NCI-H1092 (cell line): ENCODE results near the gene FBXO36.

Experiments
- DNase-seq: peaks from one replicate; lab custom pipeline; 2025; lab: John Stamatoyannopoulos, UW

The FBXO36 gene

DNA sequence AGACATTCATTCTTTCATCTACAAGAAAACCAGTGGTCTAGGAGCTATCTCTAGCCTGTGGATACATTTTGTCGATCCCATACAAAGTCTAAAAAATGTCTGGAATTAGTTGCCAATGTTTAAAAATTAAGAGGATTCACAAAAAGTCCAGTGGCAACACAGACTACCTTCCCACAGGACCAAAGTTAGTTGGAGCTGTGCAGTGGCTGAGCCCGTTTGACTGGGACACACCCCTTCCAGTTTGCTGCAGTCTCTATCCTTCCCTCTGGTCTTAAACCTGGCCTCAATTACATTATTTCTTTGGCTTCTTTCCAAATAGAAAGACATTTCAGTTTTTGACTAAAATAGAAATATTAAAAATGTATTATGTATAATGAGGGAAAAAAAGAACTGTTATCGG is 127.8 kb downstream of the FBXO36 start:
- DNase-seq = no peak

DNA sequence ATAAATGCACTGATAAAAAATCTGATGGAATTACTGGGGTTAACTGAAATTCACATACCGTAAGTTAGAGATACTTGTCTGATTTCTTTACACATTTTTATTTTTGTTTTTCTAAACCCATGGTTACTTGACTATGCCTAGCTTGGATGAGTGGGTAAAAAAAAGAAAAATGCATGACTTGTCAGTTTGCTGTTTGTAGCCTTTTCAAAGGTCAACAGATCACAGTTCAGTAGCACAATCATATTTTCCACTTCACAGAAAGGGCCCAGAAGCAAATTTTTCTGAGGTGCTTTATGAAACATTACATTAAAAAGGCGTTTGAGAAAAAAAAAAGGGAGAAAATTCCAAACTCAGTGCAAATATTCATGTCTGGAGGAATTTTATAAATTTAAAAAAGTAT is 130.0 kb downstream of the FBXO36 start:
- no peak for DNase-seq

DNA sequence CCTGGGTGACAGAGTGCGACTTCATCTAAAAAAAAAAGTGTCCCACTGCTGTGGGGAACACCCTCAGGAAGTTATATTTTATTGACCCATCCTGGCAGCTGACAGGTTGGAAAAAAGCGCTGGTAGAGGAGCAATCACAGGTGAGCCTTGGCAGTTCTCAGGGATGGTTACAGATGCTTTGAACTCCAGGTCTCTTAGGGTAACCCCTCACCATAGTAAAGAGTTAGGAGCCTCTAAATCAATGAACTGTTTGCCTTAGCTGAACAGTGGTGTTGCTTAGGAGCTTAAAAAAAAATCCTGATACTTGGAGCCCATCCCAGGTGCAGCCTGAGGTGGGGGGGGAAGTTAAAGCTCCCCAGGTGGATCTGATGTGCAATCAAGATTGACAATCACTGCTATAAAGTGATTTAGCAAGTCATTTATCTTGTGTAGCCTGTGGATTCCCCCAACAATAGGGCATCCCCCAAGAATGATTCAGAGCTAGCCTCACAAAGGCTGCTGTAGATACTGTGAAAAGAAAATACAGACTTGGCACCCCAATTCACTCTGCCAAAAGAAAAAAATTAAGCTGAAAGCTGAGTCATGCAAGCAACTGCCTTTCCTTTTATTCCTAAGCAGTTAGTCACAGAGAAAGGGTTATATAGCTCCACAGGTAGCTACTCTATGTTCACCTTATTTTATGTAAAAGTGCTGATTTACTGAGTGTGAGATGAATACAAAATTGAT is 131.6 kb downstream of the FBXO36 start:
- DNase-seq = no peak

DNA sequence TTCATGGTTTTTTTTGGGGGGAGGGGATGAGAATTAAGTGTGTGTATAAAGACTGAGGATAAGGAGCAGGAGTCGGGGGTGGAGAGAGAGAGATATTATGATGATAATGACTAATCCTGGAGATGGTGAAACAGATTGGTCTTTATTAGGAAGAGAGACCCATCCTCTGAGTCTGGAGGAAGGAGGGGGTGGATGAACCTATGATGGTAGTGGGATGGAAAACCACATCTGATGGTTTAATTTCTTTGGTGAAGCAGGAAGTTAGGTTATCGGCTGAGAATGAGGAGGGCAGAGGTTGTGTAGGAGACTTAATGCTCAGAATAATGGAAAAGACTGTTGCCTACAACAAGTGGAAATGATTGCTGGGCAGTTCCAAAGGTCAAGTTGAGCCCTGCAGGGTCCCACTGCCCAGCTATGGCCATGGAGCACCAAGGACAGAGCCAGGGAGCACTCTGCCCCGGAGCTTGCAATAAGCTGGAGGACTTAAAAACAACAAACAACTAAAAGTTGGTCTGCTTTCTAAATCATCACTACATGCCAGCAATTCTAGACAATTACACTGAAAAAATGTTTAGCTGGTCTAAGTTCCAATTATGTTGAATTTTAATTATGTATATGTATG is 138.5 kb downstream of the FBXO36 start:
- no peak for DNase-seq
